HG03196 (cell line): Measurements from ENCODE around the gene ADAMTS17.

ENCODE experiments used
- ATAC-seq: cut with Tn5 transposase; IDR thresholded peaks from one replicate; pipeline ENCODE4 v1.9.1; 2021; ENCODE audit not compliant: unreplicated experiment

ADAMTS17 gene

DNA sequence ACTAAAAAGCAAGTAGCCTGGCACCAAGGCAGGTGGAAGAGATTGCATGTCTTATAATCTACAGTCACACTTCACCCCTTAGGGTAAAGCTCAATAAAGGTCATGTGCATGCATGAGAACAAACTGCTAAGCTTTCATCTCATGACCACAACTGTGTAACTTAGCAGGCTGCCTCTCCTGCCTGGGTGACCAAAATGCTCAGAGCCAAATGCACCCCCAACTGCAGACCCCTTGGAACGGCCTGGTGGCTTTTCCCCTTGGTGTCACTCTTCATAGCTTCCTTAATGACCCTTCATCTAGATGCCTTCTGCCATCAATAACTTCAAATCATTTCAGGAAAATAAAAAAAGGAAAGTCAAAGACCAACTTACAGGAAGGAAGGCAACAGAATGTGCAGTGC lies 88.1 kb downstream of the ADAMTS17 start:
- ATAC-seq: no peak

DNA sequence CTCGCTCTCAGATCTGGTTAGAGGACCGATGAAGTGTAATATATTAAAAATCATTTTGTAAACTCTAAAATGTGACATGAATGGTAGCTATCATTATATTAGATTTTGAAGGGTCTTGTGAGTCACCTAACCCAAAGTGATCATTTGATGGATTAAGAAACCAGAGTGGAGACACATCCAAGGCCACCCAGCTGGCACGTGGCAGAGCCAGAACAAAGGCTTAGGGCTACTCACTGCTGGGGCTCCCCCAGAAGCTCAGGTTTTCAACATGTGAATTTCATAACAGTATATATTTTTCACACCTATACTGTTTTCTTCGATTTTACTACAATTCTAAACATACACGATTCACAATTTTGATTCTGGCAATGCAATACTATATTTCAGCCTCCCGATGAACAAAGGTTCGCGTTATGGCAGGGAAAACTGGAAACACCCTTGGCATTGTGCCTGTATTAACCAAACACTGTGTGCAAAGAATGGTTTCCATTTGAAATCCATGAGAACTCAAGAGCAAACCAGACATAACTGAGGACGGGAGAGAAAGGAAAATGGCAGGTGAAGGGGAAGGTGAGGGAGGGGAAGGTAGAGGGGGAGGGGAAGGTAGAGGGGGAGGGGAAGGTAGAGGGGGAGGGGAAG lies 88.9 kb downstream of the ADAMTS17 start:
- ATAC-seq: no peak

DNA sequence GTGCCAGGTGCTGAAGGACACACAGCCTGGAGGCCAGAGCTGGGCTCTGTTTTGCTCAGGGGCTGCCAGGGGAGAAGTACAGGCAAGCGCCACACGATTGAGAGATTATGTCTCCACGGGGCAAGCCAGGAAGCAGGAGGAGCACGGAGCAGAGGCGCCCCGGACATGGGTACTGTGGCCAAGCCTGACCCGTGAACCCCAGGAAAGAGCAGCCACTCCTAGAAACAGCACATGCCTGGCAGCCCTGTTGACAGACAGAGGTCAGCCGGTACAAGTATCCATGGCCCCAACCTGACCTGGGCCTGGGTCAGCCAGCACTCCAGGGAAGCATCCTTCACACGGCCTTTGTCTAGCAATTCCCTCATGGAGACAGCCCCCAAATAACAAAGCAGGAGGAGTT lies 89.4 kb downstream of the ADAMTS17 start:
- no peak for ATAC-seq

DNA sequence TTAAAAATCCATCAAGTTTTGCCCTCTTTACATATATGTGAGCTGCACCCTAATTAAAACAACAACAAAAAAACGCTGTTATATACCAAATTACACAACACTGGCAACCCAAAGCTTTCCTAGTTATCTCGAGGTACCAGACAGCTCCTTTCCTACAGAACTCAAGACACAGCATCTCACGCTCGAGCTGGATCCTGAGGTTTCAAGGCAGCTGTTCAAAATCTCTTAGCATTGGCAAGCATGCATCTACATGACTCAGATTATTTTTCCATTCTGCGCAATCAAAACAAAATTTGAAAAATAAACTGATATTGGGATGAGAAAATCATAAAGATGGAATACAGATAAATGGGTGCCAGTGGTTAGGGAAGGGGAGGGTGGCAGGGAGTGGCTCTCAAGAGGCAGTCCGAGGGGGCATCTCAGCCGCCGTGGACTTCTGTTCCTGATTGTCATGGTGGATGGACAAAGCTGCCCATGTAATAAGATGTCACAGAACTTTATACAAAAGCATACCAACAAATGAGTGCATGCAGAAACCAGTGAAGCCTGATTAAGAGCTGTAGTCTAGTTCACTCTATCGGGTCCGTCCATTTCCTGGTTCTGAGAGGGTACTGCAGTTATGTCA lies 91.5 kb downstream of the ADAMTS17 start:
- no peak for ATAC-seq

DNA sequence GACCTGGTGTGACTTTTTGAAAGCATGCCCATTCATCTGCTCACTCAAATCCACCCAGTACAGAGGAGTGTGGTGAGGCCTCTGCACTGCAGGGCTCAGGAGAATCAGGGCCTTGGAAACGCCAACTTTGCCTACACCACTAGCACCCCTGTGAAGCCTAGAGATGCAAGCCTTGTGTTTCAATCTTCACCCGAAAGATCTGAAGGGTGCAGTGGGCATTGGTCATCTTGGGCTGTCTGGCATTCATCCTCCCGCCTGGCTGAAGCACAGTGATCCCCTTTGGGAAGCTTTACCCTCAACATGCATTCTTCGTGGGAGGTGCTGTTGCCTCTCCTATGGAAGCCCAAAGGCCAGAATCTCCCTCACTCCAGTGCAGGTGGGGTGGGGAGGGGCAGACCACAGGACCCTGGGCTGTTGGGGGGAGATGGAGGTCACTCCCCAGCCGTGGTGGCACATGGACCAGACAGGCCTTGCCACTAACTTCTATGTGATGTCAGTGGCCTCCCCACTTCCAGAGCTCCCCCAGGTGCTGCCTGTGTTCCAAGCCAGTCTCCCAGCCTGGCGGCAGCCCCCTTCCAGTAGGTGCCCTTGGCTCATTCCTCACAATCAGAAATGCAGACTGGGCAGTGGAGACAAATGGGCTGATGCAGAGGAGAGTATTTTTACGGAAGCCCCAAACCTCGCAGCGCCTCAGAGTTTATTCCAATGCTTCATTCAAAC lies 92.5 kb downstream of the ADAMTS17 start:
- ATAC-seq: no peak

DNA sequence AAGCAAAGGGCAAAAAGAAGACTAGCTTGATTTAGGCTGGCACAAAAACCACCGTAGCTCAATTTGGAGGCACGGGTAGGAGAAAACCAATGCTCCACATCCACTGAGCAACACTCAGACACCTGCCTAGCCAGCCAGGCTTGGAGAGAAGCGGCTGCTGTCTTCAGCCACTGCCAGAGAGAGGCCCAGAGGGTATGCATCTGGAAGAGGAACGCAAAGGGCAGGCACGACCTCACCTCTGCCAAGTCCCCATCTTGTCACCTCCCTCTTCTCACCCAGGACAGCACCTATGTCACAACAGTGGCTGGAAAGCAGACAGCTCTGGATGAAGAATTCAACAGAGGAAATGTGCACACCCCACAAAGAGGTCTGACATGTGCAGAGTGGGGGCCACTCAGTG lies 93.5 kb downstream of the ADAMTS17 start:
- no peak for ATAC-seq

DNA sequence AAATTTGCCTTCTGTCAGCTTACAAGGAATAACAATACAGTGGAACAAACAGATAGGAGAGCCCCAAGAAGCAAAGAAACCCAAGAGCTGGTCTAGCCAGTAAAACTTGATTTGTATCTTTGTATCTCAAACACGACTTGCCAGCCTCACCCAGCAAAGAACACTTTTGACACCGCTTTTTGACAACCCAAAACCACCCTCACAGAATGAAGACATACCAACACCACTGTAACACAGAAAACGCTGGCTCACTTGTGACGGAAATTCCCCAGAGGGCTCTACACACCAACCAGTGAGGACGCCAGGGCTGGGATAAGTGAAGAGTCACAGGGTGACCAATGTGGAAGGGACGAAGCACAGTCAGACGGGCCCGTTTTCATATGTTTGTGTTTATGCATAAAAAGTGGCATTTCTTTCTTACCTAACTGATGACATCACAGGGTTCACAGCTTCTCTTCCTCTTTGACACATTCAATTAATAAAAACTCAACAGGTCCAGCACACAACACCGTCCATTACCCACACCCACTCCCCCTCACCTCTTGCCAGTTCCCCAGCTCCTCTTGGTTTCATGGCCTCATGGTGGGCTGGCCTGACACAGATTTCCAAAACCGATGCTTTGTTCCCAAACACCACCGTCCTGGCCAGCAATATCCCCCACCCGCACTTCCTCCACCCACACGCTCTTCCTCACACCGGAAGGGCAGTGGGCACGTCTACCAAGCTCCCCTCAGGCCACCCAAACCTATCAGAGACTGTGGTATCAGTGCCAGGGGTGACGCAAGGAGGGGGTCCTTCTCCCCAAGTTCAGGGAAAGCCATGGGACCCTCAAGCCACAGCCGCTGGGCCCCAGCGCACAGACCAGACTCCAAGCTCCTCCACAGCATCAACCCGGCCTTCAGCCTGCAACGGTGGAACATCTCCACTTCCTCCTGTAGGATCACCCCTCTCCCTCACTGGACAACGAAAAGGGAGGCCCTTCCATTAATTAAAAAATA lies 94.2 kb downstream of the ADAMTS17 start:
- ATAC-seq: no peak

DNA sequence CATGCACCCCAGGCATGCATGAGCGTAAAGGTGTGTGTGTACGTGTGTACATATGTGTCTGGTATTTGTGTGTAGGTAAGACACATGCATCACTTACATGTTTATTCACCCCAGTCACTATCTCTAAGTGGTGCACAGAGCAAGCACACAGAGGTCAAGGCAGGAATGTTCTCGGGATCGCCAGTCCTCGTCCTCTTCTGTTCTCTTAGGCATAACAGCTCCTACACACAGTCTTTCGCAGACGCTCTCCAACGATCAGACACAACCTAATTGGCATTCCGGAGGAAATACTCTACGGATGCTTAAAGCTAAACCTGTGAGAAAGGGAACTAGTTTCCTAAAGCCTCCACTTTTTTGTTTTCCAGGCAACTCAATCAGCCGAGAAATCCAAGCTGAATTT lies 95.9 kb downstream of the ADAMTS17 start:
- no peak for ATAC-seq

DNA sequence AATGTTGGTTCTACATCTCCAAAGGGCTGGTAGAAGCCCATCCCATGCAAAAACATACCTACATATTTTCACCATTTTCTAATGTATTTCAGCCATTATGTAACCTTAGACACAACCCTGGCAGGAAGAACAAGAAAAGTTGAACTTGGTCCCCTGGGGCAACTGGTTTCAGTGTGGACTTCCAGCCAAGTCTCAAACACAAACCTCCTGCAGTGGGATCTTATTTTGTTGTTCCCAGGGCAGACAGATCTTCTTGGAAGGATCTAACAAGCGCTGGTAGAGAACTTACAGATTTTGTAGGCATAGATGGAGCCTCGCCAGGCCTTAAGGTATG lies 96.3 kb downstream of the ADAMTS17 start:
- no peak for ATAC-seq

DNA sequence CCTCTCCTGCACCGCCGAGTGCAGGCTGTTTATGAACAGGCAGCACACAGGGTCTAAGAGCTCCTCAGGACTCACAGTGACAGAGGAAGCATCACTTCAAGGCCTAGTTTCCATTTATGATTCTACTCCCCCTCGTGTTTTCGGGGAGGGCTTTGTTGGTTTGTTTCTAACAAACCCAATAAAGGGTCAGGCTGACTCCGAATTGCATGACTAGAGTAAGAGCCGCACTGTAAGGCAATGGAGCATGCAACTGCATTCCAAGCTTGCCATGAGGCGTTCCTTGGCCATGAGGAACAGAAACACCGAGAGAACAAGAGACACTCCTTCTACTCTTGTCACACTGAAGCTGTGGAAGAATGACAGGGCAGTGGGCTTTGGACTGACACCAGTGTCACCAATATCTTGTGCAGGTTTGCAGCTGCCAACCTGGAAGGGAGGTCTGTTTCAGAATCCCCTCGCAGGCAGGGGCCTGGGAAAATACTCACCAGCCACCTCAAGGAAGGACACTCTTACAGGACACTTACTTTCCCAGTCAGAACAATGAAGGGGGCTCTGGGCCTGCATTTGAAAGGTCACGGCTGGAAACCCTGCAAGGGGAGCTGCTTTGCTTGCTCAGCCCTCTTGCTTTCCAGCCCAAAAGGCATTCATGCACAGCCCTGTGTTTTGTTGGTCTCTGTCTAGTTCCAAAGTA lies 96.8 kb downstream of the ADAMTS17 start:
- no peak for ATAC-seq

DNA sequence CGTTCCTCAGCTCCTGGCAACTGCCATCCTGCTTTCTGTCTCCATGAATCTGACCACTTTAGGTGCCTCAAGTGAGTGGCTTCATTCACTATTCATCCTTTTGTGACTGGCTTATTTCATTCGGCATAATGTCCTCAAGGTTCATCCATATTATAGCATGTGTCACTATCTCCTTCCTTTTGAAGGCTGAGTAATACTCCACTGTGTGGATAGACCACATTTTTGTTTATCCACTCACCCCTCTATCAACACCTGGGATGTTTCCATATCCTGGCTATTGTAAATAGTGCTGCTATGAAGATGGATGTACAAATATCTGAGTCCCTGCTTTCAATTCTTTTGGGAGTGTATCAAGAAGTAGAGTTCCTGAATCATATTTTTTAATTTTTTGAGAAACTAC lies 98.8 kb downstream of the ADAMTS17 start:
- ATAC-seq: no peak

DNA sequence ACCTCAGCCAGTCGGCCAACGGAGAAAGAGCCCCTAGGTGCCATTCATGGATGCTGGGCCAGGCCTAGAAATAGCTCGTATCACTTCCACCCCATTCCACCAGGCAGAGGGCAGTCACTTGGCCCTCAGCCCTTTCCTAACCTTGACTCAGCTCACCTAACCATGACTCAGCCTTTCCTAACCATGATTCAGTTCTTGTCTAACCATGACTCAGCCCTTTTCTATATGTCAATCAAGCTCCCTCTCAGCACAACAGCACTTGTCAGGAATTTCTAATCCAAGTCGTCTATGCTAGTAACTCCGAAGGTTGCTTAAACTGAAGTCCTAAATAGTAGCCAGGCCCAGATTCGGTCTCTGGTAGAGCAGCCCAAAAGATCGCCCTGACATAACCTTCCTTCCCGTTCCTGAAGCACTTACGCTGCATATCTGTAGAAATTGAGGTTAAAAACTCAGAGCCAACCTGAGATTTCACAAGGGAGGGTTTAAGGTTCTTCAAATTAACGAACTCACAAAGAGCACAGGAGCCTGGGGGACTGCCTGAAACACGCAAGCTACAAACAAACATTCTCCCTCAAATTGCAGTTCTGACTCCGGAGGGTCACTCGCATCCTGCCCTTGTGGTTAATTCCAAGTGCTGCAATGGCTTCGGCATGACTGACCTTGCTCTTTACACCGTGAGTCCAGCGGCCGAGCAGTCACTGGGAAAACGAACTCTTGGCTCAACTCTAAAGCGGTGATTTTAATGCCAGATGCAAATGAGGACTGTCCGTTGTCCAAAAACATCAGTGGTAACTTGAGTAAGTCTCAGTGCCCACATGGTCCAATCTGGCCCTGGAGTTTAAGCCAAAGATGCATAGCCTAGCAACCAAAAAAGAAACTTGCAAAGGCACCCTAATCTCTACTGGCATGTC lies 99.9 kb downstream of the ADAMTS17 start:
- ATAC-seq: no peak

DNA sequence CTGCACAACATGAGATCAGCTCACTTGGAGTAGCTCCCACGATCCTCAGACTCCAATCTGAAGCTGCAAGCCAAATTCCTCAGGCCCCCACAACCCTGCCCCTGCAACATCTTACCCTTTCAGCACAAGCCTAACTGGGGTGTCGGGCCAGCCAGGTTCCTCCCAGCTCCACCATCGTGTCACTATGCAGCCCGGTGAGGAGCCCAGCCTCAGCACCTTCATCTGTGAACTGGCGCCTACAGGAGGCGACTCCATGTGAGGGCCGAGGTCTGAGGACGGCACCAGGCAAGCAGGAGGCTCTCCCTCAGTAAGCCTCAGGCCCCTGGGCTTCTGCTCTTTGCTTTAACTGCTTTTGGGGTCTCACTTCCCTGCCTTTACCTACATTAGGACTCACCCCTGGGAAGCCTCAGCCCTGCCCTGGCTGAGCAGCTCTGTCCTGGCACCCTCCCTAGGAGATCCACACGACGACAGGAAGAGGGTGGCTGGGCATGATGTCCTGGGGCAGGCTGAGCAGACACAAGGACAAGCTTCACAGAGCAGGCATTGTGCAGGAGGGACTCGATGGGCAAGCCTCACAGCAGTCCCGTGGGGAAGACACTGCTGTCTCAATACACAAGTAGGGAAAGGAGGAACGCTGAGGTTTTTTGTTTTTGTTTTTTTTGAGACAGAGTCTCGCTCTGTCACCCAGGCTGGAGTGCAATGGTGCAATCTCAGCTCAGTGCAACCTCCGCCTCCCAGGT lies 104.6 kb downstream of the ADAMTS17 start:
- no peak for ATAC-seq

DNA sequence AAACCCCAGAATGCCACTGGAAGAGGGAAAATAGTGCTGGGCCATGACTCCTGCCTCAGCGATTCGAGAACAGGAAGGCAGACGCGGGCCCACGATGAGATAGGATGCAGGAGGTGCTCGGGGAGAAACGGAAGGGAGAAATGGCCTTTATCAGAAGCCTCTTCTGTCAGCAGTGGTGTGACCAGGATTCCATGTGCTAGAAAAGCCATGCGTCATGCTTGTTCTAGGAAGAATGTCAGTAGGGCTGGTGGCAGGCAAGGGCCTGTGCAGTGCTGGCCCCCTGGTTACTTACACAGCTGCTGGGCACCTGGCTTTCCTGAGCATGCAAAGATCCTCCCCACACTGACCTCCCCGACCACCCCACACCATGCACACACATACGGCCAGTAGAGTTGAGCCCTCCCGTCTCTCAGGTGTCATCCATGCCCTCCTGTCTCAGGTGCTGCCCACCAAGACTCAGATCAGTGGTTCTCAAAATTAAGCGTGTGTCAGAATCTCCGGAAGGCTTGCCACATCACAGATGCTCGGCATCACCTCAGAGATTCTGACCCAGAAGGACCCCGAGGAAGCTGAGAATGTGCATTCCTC lies 106.7 kb downstream of the ADAMTS17 start:
- no peak for ATAC-seq

DNA sequence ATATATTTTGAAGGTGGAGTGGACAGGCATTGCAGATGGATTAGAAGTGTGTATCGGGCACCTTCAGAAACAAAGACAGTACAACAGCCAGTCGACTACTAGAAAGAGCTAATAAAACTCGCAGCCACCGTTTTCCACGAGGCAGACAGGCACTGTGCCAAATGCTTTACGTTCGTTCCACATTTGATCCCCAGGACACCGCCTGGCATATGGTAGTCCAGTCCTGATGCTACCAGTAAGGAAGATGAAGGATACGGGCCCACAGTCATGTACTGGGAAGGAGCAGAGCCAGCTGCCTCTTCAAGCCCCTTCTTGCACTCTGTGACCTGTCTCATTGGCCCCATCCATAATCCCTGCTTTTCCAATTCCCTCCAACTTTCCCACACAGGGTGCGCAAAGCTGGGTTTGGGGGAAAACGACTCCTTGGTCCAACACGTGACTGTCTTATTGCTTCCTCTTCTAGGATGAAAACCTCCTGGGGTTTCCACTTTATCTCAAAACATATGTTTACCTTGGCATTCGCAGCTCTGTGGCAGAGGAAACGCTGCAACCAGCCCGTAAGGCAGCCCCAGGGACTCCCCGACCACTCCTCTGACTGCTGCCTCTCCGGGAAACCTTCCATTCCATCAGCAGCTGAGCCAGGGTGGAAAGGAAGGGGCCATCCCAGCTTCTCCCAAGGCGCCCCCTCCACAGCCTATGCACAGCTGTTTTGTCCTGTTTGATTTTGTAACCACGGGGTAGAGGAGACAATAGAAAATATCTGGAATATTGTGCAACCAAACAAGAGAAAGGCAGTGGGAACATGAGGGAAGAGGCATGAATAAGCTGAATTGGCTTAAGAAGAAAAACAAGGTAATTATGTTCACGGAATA lies 107.4 kb downstream of the ADAMTS17 start:
- ATAC-seq: no peak

DNA sequence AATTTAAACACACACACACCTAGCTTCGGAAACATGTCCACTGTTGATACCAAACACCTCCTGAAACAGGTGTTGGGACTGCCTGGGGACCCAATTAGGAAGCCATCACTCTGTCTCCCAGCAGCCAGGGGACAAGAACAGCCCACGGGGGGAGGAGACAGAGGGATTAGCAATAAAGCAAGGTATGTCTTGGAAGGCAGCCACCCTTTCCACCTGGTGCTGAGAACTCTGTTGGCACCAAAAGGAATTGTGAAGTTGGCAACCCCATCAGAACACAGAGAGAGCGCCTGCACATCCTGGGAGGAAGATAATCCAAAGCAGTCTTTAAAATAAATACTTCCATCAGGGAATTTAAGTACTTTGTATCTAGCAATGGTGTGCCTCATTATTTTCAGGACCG lies 111.0 kb downstream of the ADAMTS17 start:
- no peak for ATAC-seq
